NCI-H1105 treated with DMSO at 0.1 percent for 48 hours (cell line): ENCODE results near the gene RGS17.
"Not testable (repeated sequence)": the region's sequence is repeated elsewhere in the genome, so short reads cannot be mapped to it uniquely, and the experiment has no call there.

Experiments
- DNase-seq: peaks from one replicate; lab custom pipeline; 2025; lab: John Stamatoyannopoulos, UW

The RGS17 gene

GRCh38 chr6:152984513-152984872 is 146.6 kb downstream of the RGS17 start:
- peak; percentile 44 for DNase-seq

- DNase-seq = peak; percentile 61
Measured at GRCh38 chr6:152983637-152984512, 147.2 kb downstream of the RGS17 start.

- peak; percentile 98 for DNase-seq
Measured at GRCh38 chr6:152982904-152983636, 148.0 kb downstream of the RGS17 start, which contains the start of gene FBXO5. Gene FBXO5, minus strand, starts transcription at chr6:152983041. Its CDS starts 82 bp downstream, at chr6:152982959.

- no peak for DNase-seq
Measured at GRCh38 chr6:152981989-152982903, 148.8 kb downstream of the RGS17 start.

- no peak for DNase-seq
Measured at GRCh38 chr6:152981219-152981618, 149.9 kb downstream of the RGS17 start.

GRCh38 chr6:152980656-152981055 is 150.4 kb downstream of the RGS17 start:
- DNase-seq = no peak

GRCh38 chr6:152979116-152979515 is 152.0 kb downstream of the RGS17 start:
- DNase-seq = no peak

- DNase-seq = no peak
Measured at GRCh38 chr6:152978058-152978457, 153.0 kb downstream of the RGS17 start.

GRCh38 chr6:152977556-152977955 is 153.5 kb downstream of the RGS17 start:
- DNase-seq = no peak

- no peak for DNase-seq
Measured at GRCh38 chr6:152976749-152977148, 154.3 kb downstream of the RGS17 start.

GRCh38 chr6:152975204-152975915 is 155.7 kb downstream of the RGS17 start:
- DNase-seq = no peak

- DNase-seq = no peak
Measured at GRCh38 chr6:152973916-152974315, 157.2 kb downstream of the RGS17 start.

- DNase-seq = no peak
Measured at GRCh38 chr6:152969688-152970418, 161.2 kb downstream of the RGS17 start.

GRCh38 chr6:152966168-152966894 is 164.8 kb downstream of the RGS17 start:
- not testable (repeated sequence) for DNase-seq

GRCh38 chr6:152959333-152959732 is 171.7 kb downstream of the RGS17 start:
- no peak for DNase-seq

- DNase-seq = no peak
Measured at GRCh38 chr6:152957796-152958195, 173.3 kb downstream of the RGS17 start.
